NCI-H526 (cell line): Measurements from ENCODE around the gene NDOR1.

Experiments used
- DNase-seq, 2 experiments: peaks; one replicate each; lab custom pipeline; 2025; lab: John Stamatoyannopoulos, UW

NDOR1 gene

DNA sequence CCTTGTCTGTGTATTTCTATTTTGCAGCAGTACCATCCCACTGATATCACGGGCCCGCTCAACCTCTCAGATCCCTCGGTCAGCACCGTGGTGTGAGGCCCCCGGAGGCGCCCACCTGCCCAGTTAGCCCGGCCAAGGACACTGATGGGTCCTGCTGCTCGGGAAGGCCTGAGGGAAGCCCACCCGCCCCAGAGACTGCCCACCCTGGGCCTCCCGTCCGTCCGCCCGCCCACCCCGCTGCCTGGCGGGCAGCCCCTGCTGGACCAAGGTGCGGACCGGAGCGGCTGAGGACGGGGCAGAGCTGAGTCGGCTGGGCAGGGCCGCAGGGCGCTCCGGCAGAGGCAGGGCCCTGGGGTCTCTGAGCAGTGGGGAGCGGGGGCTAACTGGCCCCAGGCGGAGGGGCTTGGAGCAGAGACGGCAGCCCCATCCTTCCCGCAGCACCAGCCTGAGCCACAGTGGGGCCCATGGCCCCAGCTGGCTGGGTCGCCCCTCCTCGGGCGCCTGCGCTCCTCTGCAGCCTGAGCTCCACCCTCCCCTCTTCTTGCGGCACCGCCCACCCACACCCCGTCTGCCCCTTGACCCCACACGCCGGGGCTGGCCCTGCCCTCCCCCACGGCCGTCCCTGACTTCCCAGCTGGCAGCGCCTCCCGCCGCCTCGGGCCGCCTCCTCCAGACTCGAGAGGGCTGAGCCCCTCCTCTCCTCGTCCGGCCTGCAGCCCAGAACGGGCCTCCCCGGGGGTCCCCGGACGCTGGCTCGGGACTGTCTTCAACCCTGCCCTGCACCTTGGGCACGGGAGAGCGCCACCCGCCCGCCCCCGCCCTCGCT, 37.5 kb upstream of the NDOR1 start:
- DNase-seq = peak in 1 of 2 experiments; percentile 56

DNA sequence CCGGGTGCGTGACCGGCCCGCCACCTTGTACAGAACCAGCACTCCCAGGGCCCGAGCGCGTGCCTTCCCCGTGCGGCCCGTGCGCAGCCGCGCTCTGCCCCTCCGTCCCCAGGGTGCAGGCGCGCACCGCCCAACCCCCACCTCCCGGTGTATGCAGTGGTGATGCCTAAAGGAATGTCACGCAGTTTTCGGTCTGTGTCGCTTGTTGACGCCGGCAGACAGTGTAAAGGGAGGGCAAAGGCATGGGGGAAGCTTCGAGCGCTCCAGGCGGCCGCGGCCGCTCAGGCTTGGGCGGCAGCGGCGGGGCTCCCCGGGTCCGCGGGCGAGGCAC, 37.0 kb upstream of the NDOR1 start:
- peak in 1 of 2 experiments; percentile 55 for DNase-seq

DNA sequence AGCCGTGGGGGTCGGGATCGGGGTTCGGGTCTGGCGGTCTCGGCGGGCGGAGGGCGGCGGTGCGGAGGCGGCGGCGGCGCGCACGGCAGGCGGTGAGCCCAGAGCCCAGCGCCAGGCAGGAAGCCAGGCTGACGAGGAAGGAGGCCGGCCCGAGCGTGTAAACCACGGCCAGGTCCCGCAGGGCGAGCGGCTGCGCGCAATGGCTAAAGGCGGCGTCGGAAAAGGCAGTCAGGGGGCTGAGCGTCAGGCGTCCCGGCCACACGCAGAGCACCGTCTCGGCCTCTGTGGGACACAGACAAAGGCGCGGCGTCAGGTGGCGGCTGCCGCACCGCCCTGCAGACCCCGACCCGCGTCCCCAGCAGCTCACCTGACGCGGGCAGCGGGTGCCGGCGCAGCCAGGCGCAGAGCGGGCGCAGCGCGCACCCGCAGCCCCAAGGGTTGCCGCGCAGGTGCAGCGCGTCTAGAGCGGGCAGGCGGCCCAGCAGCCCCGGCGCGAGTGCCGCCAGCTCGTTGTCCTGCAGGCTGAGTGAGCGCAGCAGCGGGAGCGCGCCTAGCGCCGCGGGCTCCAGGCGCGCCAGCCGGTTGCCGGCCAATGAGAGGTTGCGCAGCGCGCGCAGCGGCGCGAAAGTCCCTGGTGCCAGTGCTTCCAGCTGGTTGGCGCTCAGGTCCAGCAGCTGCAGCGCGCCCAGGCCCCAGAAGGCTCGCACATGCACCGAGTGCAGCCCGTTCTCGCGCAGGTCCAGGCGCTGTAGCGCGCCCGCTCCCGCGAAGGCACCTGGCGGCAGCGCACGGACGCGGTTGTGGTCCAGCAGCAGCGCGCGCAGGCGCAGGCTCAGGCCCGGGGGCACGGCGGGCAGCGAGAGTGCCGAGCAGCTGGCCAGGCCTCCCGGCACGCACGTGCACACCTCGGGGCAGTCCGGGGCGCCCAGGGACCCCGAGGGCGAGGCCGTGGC, 36.3 kb upstream of the NDOR1 start:
- DNase-seq = peak; percentile 47 to 89

DNA sequence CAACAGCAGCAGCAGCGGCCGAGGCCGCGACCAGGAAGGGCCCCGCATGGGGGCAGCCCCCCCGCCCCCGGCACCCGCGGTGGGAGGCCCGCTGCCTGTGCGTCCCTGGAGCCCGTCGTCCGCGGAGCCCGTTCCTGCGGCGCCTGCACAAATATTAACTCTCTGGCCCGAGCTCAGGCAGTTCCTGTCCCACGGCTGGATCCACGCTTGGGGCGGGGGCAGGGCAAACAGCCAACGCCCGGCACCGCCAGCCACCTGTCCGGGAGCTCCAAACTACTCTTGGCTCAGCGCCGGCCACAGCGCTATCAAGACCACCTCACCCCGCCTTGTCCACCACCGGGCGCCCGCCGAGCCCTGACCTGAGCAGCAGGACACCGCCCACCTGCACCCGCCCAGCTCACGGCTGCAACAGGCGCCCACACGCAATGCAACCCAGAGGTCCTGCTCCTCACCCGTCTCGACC, 35.6 kb upstream of the NDOR1 start, which contains the start of gene LRRC26:
Gene LRRC26, minus strand, starts transcription at position 156 of the 463 bp plus-strand sequence. Its CDS starts 108 bp downstream, at position 48.
- no peak for DNase-seq

DNA sequence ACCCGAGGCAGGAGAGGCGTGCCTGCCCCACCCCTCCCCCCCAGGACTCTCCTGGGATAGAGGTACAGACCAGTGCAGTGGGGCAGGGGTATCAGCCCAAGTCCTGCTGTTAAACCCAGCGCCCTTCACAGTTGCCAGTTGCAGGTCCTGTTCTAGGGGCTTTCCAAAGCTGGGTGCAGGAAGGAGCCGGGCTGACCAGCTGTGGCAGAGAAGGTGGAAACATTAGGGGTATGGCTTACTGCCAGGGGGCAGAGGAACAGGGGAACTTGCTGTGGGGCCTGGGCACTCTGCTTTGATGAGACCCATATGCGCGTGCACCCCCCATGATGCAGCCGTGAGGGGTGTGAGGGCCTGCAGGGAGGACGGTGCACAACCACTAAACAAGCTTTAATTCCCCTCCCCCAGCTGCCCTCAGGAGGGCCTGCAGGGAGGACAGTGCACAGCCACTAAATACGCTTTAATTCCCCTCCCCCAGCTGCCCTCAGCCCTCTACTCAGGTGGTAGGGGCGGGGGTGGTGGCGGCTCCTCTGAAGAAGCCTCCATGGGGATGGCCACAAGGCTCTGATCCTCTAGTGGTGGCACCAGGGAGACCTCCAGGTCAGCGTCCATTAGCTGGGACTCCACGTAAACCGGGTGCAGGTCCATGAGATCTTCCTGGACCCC, 34.9 kb upstream of the NDOR1 start:
- DNase-seq = no peak

DNA sequence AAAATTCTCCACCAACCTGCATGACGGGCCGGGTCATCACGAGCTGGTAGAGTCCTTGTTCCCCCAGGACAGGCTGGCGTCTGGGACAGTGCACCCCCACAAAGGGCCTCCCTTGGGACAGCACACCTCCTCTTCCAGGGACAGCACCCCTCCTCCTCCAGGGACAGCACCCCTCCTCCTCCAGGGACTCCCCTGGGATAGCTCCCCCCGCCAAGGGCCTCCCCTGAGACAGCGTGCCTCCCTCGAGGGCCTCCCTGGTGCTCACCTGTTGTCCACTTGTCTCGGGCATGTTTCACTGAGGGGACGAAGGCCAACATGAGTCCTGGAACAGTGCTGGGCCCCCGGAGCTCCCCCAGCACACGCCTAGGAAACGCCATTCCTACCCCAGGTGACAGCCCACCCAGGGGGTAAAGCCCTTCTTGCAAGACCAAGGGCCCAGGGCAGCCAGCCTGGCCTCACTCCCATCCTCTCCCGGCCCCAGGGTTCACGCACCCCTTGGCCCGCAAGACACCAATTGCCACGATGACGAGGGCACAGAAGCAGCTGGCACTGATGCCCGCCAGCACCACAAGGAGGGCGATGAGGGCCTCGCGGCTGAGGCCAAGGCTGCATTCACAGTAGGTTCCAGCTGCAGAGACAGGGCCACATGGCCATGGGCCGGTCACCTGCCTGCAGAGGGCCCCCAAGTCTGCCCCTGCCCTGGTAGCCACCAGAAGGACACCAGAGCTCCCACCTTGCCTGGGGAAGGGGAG, 34.2 kb upstream of the NDOR1 start:
- no peak for DNase-seq

DNA sequence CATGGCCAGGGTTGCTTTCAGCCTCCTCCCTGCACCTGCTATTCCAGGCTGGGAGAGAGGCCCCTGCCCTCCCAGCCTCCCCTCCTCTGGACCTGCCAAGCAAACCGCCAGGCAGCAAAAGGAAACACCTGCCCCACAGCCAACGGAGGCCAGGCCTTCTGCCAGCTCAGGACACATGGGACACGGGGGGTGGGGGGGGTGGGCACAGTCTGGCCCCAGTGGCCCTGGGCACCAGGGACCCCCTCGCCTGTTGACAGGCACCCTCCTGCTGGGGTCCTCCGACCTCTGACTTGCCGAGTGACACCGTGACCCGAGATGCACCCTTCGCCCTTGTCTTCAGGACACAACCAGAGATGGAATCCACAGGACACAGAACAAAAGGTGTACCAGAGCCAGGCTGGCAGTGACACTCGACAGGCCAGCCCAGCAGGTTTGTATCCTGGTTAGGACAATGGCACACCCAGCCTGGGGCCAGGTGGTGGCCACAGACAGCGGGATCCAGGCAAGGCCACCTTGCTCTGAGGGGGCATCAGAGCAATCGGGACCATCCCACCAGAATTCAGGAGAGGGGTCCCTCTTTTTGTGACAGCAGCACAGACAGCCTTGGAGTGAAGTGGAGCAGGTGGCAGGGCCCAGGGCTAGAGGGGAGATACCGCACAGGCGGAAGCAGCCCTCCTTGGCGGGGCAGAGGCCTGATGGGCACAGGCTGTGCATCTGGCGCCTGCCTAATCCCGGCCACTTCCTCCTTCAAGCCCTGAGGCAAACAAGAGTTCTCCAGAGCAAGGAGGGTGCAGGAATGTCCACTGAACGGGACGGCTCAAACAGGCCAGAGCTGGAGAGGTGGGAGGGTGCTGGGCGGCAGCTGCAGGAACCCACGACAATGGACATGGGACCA, 32.4 kb upstream of the NDOR1 start:
- DNase-seq = peak in 1 of 2 experiments; percentile 49

DNA sequence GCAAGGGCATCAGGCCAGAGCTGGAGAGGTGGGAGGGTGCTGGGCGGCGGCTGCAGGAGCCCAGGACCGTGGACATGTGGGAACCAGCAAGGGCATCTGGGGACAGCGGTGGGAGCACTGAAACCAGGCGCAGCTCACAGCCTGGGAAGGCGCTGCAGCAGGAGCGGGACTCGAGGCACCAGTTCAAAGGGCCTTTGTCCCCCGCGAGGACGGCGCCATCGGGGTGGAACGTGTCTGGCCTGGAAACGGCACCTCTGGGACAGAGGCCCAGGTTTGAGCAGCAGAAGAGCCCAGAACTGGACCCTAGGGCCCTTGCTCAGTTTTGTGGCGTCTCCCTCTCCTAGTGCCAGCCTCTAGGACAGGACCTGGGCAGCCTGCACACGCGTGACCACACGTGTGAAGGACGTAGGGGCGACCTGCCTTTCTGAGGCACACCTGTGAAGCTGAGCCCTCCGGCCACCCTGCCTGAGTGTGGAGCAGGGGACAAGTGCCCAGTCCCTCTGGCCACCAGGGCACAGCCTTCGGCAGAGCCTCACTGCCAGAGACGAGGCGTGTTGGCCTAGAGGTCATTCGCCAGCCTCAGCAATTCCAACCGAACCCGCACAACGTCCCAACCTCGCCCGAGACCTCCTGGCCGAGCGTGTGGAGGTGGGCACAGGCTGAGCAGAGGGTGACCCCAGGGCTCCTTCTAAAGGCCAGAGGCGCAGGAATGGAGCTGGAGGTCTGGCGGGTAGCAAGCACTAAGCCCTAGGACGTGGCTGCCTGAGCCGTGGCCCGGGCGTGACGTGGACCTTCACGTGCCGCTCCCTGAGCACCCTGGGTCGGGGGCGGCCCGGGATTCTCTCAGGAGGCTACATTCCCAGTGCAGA, 31.5 kb upstream of the NDOR1 start:
- DNase-seq = no peak

DNA sequence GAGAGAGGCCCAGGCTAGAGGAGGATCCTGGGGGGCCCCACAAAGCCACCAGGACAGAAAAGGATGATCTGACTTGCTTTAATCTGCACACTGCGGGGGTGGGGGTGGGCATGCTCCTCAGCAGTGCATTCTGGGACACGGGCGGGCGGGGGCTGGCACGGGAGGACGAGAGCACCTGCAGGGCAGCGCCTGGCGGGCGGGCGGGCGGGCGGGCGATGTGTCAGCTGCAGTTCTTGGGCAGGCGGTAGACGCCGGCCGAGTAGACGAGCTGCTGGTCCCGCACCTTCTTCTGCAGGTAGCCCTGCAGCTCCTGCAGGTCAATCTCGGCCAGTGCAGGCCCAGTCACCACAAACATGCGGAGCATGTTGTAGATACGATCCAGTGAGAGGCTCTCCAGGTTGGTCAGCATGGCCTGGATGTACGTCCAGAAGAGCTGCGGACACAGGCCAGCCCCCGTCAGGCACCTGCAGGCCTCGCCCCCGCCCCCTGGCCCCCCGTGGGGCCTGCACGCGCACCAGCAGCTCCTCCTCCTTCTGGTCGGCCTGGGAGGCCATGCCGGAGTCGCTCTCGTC, 30.7 kb upstream of the NDOR1 start:
- no peak for DNase-seq

DNA sequence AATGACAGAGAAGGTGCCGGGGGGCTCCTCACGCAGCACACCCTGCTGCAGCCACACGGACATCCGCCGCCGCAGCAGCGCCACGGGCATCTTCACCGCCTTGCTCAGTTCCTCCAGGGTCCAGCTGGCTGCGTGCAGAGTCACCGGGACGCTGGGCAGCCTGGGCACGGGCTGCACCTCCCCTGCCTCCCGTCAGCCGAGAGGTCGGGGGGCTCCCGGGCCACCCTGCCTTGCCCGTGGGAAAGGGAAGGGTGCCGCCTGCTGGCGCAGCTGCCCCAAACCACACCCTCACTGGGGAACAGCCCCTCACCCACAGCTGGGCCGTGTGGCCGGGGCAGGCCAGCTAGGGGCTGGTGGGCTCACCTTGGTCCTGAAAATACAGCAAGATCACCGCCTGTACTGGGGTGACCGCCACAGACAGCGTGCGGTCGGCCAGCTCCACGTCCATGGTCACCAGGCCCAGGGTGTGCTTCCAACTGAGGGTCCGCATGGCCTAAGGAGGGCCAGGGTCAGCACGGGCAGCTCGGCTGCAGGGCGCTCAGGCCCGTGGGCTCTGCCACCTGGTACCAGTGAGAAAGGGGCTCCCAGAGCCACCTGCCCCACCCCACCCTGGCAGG, 30.0 kb upstream of the NDOR1 start:
- DNase-seq = no peak

DNA sequence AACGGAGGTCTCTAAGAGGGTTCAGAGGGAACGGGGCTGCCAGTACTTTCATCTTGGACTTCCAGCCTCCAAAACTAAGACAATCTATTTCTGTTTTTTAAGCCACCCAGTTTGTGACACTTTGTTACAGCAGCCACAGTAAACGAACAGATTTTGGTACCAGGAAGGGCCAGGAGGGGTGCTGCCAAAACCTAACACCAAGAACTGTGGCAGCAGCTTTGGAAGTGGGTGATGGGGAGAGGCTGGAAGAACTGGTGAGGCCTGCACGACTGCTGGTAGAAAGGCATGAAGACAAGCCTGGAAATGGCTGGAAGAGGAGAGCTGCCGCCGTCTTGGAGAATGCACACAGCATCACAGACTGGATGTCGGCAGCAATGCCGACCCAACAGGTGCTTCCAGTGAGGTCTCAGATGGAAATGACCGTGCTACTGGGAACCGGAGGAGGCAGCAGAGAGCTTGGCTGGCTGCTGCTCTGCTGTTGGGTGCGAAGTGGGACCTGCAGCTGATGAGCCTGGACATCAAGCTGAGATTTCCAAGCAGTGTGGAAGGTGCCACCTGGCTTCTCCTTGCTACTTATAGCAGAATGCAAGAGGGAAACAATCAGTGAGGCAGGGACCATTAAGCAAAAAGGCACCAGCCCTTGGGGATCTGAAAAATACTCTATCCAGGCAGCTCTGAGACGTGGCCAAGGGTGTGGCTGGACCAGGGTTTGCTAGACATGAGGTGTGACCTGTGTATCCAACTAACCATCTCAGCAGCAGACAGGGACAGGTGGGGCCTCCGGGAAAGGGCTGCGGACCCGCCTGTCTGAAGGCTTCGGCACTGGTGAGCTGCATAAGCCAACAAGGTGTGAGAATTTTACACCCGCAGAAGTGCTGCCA, 29.0 kb upstream of the NDOR1 start:
- DNase-seq = peak in 1 of 2 experiments; percentile 69

DNA sequence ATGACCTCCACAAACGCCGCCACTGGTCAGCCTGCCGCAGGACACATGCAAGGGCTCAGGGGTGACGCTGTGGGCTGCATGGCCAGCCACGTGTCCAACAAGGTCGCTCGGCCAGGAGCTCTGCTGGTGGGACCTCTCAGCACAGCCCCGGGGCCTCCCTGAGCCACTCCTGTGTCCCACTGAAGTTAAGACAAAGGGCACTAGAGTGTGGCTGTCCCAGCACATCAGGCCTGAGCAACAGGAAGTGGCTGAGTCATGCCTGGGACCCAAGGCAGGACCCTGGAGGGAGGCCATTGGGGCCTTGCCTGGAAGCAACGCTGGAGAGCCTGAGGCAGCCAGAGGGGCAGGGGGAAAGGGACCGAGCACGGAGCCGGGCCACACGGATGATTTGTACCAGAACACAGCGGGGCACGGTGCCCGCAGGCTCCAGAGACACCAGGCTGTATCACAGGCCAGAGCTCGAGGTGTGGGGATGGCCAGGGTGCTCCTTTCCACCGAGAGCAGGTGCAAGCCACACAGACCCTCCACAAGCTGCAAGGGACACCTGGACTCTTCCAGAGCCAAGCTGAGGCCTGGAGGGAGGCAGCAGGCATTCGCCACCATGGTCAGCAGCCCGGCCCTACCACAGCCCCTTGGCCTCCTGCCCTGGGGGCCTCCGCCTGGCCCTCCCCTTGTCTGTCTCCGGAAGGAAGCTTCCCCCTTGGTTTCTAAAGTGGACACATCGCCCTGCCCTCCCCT, 27.1 kb upstream of the NDOR1 start:
- DNase-seq = no peak

DNA sequence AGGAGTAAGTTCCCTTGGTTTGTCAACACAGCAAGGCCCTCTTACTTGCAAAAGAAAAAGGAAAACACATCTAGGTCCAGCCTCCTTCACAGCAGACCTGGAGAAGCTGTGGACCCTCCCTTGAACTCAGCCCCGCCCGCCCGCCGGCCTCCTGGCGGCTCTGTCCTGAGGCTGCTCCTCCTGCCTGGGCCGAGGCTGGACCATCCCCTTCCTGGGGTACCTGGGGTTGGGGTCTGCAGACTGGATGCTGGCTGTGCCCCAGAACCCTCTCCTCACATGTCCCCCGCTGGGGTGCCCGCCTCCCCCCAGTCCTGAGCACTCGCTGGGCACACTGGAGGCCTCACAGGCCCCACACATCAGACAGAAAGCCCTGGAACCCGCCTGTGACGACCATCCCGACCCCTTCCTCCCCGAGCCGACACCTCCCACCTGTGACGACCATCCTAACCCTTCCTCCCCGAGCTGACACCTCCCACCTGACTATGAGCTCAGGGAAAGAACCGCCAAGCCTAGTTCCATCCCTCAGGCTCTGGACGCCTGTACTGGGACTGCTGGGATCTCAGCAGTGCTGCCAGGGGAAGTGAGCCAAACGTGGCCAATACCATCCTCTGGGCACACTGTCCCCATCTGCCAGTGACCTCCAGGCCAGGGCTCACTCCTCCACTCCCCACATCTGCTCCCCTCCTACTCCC, 26.4 kb upstream of the NDOR1 start:
- DNase-seq = no peak

DNA sequence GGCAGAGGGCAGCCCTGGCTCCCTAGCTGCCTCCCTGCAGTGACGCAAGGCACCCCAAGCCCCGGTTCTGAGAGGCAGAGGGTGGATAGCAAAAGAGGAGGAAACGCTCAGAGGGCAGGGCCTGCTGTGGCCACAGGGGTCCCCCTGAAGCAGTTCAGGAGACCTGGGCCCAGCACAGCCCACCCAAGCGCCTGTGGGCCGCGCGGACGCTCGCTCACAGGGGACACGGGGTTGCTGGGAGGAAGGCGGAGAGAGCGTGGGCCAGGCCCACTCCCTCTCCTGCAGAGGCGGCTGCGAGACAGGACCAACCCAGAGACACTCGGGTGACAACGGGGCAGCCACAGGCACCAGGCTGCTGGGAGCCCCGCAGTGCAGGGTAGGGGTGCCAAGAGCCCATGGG, 25.7 kb upstream of the NDOR1 start:
- DNase-seq = no peak

DNA sequence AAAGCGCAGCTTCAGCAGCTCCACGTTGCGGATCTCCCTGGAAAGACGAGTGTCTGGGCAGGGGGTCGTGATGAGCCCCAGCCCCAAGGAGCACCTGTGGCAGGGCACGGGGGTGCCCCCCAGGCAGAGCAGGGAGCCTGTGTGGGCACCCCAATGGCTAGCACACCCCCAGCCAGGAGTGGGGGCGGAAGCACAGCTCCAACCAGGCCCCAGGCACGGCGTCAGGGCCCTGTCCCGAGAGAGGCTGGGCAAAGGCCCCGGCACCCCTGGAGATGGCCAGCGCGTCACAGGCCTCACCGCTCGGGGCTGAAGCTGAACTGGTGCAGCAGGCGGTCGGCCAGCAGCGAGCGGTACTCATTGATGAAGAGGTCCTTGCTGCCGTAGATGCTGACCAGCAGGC, 25.0 kb upstream of the NDOR1 start:
- no peak for DNase-seq

DNA sequence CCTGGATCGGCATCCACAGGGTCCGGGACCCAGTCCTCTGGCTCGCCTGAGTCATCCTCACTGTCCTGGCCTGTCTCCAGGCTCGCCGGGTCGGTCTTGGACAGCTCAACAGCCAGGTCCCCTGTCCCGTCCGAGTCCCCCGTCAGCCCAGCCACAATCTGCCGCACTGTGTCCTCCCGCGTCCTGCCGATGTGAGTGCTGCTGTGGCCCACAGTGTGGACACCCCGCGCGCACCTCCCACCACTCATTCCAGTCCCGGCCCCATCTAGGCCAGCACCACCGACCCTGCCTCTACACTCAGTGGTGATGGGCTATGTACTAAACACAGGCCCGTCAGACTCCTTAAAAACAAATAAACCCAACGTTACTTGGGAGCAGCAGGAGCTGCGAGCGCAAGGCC, 23.8 kb upstream of the NDOR1 start:
- no peak for DNase-seq
